PC-9 (cell line): ENCODE data around the gene CAPZB. TPM values are rescaled to one million over a fixed set of nuclear protein-coding genes. Genes with fewer than 3 reads are reported as not detected.

Experiments
- Bru-seq: library from RNA; stranded (reverse); fragments of 400-500 nt; gene quantifications from one replicate; lab custom pipeline; 2021; lab: Mats Ljungman, UMichigan
- BruChase-seq, 2 experiments: library from RNA; stranded (reverse); fragments of 400-500 nt; gene quantifications; one replicate each; lab custom pipeline; 2021; lab: Mats Ljungman, UMichigan
- BruUV-seq: library from RNA; stranded (reverse); fragments of 400-500 nt; replicated peaks from 2 replicates; lab custom pipeline; 2021; lab: Mats Ljungman, UMichigan
- CTCF ChIA-PET: fragments of 300-600 bp; sonication (Branson Sonifier 250); formaldehyde crosslinking; loops from one replicate; lab custom pipeline; 2022; ENCODE audit warnings: antibody characterized with exemption; lab: Charles Lee
- POLR2A ChIA-PET: fragments of 300-600 bp; sonication (Branson Sonifier 250); formaldehyde crosslinking; loops from one replicate; lab custom pipeline; 2022; ENCODE audit warnings: antibody characterized with exemption; ENCODE audit not compliant: unreplicated experiment; lab: Charles Lee
- DNase-seq, 2 experiments: peaks; one replicate each; pipeline versions ENCODE4 v3.0.0 to v3.0.0-alpha.2; 2015 to 2022; ENCODE audit warnings: mixed read lengths in 1 of 2
- H2AFZ ChIP-seq: fragments of 200-600 bp; sonication (generic); 2 replicates; pipeline ENCODE4 v1.8.1; 2017; ENCODE audit warnings: antibody characterized with exemption
- H3F3A ChIP-seq: fragments of 200-600 bp; sonication (generic); 2 replicates; pipeline ENCODE4 v1.8.1; 2017; ENCODE audit warnings: antibody characterized with exemption, mild to moderate bottlenecking, low read depth; ENCODE audit not compliant: insufficient read depth
- H3K27ac ChIP-seq: fragments of 200-600 bp; sonication (generic); 2 replicates; pipeline ENCODE4 v1.6.1; 2016; ENCODE audit warnings: mixed run types
- H3K27me3 ChIP-seq: fragments of 200-600 bp; sonication (generic); 2 replicates; pipeline ENCODE4 v1.6.1; 2016; ENCODE audit warnings: low read depth, mixed run types; ENCODE audit not compliant: insufficient read depth
- H3K36me3 ChIP-seq: fragments of 200-600 bp; sonication (generic); 2 replicates; pipeline ENCODE4 v1.6.1; 2016; ENCODE audit warnings: low read depth, mixed run types
- H3K4me1 ChIP-seq: fragments of 200-600 bp; sonication (generic); replicated peaks from 2 replicates; pipeline ENCODE4 v1.6.1; 2016; ENCODE audit warnings: mixed run types; ENCODE audit not compliant: insufficient read depth
- H3K4me2 ChIP-seq: fragments of 200-600 bp; sonication (generic); 2 replicates; pipeline ENCODE4 v1.6.1; 2017; ENCODE audit warnings: mixed run types
- H3K4me3 ChIP-seq: fragments of 200-600 bp; sonication (generic); 2 replicates; pipeline ENCODE4 v1.6.1; 2016; ENCODE audit warnings: mixed run types
- H3K79me2 ChIP-seq: fragments of 200-600 bp; sonication (generic); 2 replicates; pipeline ENCODE4 v1.6.1; 2017; ENCODE audit warnings: low read depth, mixed run types
- H3K9me2 ChIP-seq: fragments of 200-600 bp; sonication (generic); 2 replicates; pipeline ENCODE4 v1.8.1; 2017; ENCODE audit warnings: mild to moderate bottlenecking; ENCODE audit not compliant: insufficient read depth
- H3K9me3 ChIP-seq: fragments of 200-600 bp; sonication (generic); 2 replicates; pipeline ENCODE4 v1.8.1; 2016; ENCODE audit warnings: low read depth; ENCODE audit not compliant: insufficient read depth
- H4K20me1 ChIP-seq: fragments of 200-600 bp; sonication (generic); 2 replicates; pipeline ENCODE4 v1.8.1; 2017; ENCODE audit not compliant: insufficient read depth
- CTCF ChIP-seq: fragments of 200-600 bp; sonication (generic); conservative IDR thresholded peaks from 2 replicates; pipeline ENCODE4 v1.6.1; 2017; ENCODE audit warnings: mixed run types, antibody characterized with exemption, mild to moderate bottlenecking, moderate library complexity
- EZH2 ChIP-seq: fragments of 200-600 bp; sonication (generic); IDR thresholded peaks from 2 replicates; pipeline ENCODE4 v1.8.0; 2017; ENCODE audit warnings: antibody characterized with exemption, low read depth
- intact Hi-C: fragments of 100-400 bp; cut with micrococcal nuclease; formaldehyde crosslinking; loops from one replicate; pipeline ENCODE4 v1.10.0; 2022; ENCODE audit not compliant: unreplicated experiment
- long read RNA-seq: library from polyadenylated mRNA; stranded (forward); transcript quantifications from one replicate; pipeline ENCODE4 v2.0.0, GENCODE V29; 2022
- total RNA-seq: library from RNA; stranded (reverse); gene quantifications from 2 replicates; pipeline ENCODE4 v1.2.3, GENCODE V29; 2021

CAPZB gene
- total RNA-seq (222 and 274 TPM in 2 replicates), Bru-seq, nascent RNA (percentile 86 among the genes with signal in this experiment), BruChase-seq, experiment 1, labeled RNA remaining after a 2-hour chase (percentile 83 among the genes with signal in this experiment), BruChase-seq, experiment 2, labeled RNA remaining after a 6-hour chase (percentile 79 among the genes with signal in this experiment)
- long read RNA-seq, transcript CAPZB-201 (9 exons, 858 nt): major isoform, 96 of 120 reads
- long read RNA-seq, partial matches to known transcripts: 4 of 120 reads
- long read RNA-seq, other reads (novel, unspliced or antisense): 13 of 120 reads

- H3K79me2 ChIP-seq: peaks cover 53% of the 10 kb centered on the region
- H3K4me1 ChIP-seq: peaks cover 26% of the 10 kb centered on the region
- peak within 1 kb of the TSS; percentile 86 for H3K4me2 ChIP-seq
- BruUV-seq: no TSS peak
- H3K9me2 ChIP-seq: no peaks in the 10 kb centered on the region
- peaks cover 36% of the 10 kb centered on the region for H4K20me1 ChIP-seq
- DNase-seq: peak; percentile 57 to 90
- H3K9me3 ChIP-seq: no peaks in the 10 kb centered on the region
- H3K4me3 ChIP-seq: peak within 1 kb of the TSS; percentile 75
- H2AFZ ChIP-seq: peak within 1 kb of the TSS; percentile 83
- POLR2A ChIA-PET: interaction anchor here (0.6 to 0.7 kb wide), 7 partner anchors 16 to 158 kb away, joined by 3 to 24 read pairs (median 15); partner anchors contain the start of gene NBL1
- TF ChIP-seq EZH2 (no peak), CTCF (no peak)
- no peaks in the 10 kb centered on the region for H3K27me3 ChIP-seq
- intact Hi-C loops: loop anchor here (1.0 to 10.0 kb wide), 4 partner anchors 37 to 162 kb away; a partner anchor contains a TSS
- no peaks in the 10 kb centered on the region; the same call in 1 of the 2 replicates for H3K36me3 ChIP-seq
- CTCF ChIA-PET: no interaction called here
- peaks cover 11% of the 10 kb centered on the region; the same call in 1 of the 2 replicates for H3F3A ChIP-seq
- peak within 1 kb of the TSS; percentile 72 for H3K27ac ChIP-seq
Observed at GRCh38 chr1:19485362-19486187, at the start of gene CAPZB. Gene CAPZB, minus strand, starts transcription at chr1:19485539. Its CDS starts 101 bp downstream, at chr1:19485438.

DNA sequence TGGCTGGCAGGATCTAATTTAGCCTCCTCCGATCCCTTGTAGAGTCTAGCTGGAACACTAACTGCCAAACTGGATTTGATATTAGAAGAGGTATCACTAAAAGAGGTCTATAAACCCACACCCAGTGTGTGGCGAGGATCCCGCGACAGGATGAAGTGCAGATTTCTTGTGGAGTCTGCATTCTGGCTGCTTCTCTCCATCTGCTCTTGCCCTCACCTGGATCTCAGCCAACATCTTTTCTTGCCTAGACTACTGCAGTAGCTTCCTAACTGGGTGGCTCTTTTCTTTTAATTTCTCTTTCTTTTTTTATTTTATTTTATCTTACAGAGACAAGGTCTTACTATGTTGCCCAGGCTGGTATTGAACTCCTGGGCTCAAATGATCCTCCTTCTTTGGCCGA is 48.9 kb upstream of the CAPZB start:
- H3K4me2 ChIP-seq: no peak overlapping the region
- no peak overlapping the region for H3K4me3 ChIP-seq
- H3K27me3 ChIP-seq: no peaks in the 10 kb centered on the region
- no peaks in the 10 kb centered on the region for H3F3A ChIP-seq
- no peaks in the 10 kb centered on the region for H3K4me1 ChIP-seq
- no peak overlapping the region for H3K27ac ChIP-seq
- H3K79me2 ChIP-seq: no peaks in the 10 kb centered on the region
- H3K36me3 ChIP-seq: no peaks in the 10 kb centered on the region
- ChIA-PET POLR2A (interaction anchor here (0.7 kb wide), 1 partner anchor 1443 kb away, joined by 15 read pairs; no protein-coding TSS in a partner anchor), CTCF (no interaction called here)
- TF ChIP-seq EZH2 (no peak), CTCF (no peak)
- no peaks in the 10 kb centered on the region for H3K9me2 ChIP-seq
- H4K20me1 ChIP-seq: no peaks in the 10 kb centered on the region
- BruUV-seq: no TSS peak
- no peak for DNase-seq
- intact Hi-C loops: no loop called here
- H3K9me3 ChIP-seq: no peaks in the 10 kb centered on the region
- H2AFZ ChIP-seq: no peak overlapping the region

DNA sequence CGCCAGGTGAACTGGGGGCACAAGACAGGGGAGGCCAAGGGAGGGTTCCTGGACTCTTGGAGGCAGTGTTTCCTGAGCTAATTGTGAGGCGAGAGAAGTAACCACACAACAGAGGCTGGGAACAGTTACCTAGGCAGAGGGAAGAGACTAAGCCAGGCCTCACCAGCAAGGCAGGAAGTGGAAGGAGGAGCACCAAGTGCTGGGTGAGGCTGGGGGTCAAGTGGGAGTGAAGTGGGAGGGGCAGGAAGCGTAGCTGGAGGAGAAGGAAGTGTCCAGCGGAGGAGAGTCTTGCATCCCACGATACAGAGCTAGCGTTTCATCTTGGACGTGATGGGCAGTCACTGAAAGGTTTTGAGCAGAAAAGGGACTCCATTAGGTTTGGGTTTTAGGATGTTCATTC is 48.3 kb upstream of the CAPZB start:
- ChIA-PET CTCF (no interaction called here), POLR2A (no interaction called here)
- Histone ChIP-seq H3K4me3 (no peak overlapping the region), H2AFZ (no peak overlapping the region), H3K9me3 (no peaks in the 10 kb centered on the region), H3K27me3 (no peaks in the 10 kb centered on the region), H4K20me1 (no peaks in the 10 kb centered on the region), H3K36me3 (no peaks in the 10 kb centered on the region), H3F3A (no peaks in the 10 kb centered on the region), H3K9me2 (no peaks in the 10 kb centered on the region), H3K79me2 (no peaks in the 10 kb centered on the region), H3K27ac (no peak overlapping the region), H3K4me1 (no peaks in the 10 kb centered on the region), H3K4me2 (no peak overlapping the region)
- TF ChIP-seq CTCF (no peak), EZH2 (no peak)
- intact Hi-C loops: no loop called here
- no TSS peak for BruUV-seq
- DNase-seq: no peak
